Measurements from ENCODE around the gene SERPINB6. TPM values are rescaled to one million over a fixed set of nuclear protein-coding genes. Genes with fewer than 3 reads are reported as not detected.
A peak's percentile ranks its signal among the peaks of the same experiment; 100 is the strongest.

The SERPINB6 gene
- total and polyA plus RNA-seq, 9 of the 15 experiments (the other 6 are each of a cell fraction or from before 2014, with no cell fraction given) = 86.6 to 211 (median 143) TPM

DNA sequence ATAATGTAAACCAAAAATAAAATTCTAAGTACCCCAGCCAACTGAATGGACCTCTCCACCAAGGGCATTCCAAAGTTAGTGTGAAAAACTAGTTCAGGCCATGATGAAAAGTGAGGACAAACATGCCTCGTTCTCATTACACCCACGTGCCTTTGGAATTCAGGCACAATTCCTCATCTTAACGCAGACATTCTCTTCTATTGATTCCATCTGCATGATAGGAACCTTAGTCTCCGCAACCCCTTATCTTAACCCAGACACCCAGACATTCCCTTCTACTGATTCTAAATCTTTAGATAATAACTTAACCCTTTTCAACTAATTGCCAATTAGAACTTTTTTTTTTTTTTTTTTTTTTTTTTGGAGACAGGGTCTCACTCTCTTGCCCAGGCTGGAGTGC lies 7.6 kb upstream of the SERPINB6 start (continued):
- TF ChIP-seq, protein P1, sequence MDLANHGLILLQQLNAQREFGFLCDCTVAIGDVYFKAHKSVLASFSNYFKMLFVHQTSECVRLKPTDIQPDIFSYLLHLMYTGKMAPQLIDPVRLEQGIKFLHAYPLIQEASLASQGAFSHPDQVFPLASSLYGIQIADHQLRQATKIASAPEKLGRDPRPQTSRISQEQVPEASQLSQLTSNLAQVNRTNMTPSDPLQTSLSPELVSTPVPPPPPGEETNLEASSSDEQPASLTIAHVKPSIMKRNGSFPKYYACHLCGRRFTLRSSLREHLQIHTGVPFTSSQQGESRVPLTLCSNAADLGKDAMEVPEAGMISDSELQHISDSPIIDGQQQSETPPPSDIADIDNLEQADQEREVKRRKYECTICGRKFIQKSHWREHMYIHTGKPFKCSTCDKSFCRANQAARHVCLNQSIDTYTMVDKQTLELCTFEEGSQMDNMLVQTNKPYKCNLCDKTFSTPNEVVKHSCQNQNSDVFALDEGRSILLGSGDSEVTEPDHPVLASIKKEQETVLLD (IDR thresholded peaks at IDR 0.05) = 0 out of 2 replicates have a peak, but pooled peaks have one; percentile 41
- no peak for TF ChIP-seq HMG20B (CRISPR knock-in tag; IDR thresholded peaks at IDR 0.05)
- TF ChIP-seq, protein P2, sequence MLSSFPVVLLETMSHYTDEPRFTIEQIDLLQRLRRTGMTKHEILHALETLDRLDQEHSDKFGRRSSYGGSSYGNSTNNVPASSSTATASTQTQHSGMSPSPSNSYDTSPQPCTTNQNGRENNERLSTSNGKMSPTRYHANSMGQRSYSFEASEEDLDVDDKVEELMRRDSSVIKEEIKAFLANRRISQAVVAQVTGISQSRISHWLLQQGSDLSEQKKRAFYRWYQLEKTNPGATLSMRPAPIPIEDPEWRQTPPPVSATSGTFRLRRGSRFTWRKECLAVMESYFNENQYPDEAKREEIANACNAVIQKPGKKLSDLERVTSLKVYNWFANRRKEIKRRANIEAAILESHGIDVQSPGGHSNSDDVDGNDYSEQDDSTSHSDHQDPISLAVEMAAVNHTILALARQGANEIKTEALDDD (IDR thresholded peaks at IDR 0.05) = peak; percentile 66; the same call in 1 of the 2 replicates
- no peak for TF ChIP-seq ZNF561 (CRISPR knock-in tag; conservative IDR thresholded peaks at IDR 0.05)
- TF ChIP-seq, protein P3, sequence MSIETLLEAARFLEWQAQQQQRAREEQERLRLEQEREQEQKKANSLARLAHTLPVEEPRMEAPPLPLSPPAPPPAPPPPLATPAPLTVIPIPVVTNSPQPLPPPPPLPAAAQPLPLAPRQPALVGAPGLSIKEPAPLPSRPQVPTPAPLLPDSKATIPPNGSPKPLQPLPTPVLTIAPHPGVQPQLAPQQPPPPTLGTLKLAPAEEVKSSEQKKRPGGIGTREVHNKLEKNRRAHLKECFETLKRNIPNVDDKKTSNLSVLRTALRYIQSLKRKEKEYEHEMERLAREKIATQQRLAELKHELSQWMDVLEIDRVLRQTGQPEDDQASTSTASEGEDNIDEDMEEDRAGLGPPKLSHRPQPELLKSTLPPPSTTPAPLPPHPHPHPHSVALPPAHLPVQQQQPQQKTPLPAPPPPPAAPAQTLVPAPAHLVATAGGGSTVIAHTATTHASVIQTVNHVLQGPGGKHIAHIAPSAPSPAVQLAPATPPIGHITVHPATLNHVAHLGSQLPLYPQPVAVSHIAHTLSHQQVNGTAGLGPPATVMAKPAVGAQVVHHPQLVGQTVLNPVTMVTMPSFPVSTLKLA (conservative IDR thresholded peaks at IDR 0.05) = no peak
- TF ChIP-seq CBFA2T2 (conservative IDR thresholded peaks at IDR 0.05) = 0 out of 2 replicates have a peak, but pooled peaks have one; percentile 15
- peak; percentile 52 for TF ChIP-seq CXXC5 (CRISPR knock-in tag; IDR thresholded peaks at IDR 0.05)
- TF ChIP-seq CBFB (CRISPR knock-in tag; IDR thresholded peaks at IDR 0.05) = no peak
- TF ChIP-seq TAL1 (IDR thresholded peaks at IDR 0.05) = no peak
- TF ChIP-seq, protein P4, sequence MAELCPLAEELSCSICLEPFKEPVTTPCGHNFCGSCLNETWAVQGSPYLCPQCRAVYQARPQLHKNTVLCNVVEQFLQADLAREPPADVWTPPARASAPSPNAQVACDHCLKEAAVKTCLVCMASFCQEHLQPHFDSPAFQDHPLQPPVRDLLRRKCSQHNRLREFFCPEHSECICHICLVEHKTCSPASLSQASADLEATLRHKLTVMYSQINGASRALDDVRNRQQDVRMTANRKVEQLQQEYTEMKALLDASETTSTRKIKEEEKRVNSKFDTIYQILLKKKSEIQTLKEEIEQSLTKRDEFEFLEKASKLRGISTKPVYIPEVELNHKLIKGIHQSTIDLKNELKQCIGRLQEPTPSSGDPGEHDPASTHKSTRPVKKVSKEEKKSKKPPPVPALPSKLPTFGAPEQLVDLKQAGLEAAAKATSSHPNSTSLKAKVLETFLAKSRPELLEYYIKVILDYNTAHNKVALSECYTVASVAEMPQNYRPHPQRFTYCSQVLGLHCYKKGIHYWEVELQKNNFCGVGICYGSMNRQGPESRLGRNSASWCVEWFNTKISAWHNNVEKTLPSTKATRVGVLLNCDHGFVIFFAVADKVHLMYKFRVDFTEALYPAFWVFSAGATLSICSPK (IDR thresholded peaks at IDR 0.05; ENCODE audit: borderline replicate concordance) = no peak
- no peak for TF ChIP-seq TAF1 (IDR thresholded peaks at IDR 0.05; ENCODE audit: control insufficient read depth, extremely low read depth, insufficient read depth, low read length, severe bottlenecking)
- no peak for TF ChIP-seq STAT5B (CRISPR knock-in tag; IDR thresholded peaks at IDR 0.05)
- TF ChIP-seq SNIP1 (IDR thresholded peaks at IDR 0.05; ENCODE audit: low read depth) = no peak
- TF ChIP-seq TAF15 (IDR thresholded peaks at IDR 0.05; ENCODE audit: low read depth, low read length) = no peak
- TF ChIP-seq RAD51 (IDR thresholded peaks at IDR 0.05; ENCODE audit: borderline replicate concordance, low read depth) = no peak
- peak; percentile 96 for TF ChIP-seq L3MBTL2 (IDR thresholded peaks at IDR 0.05)
- TF ChIP-seq, protein P5, sequence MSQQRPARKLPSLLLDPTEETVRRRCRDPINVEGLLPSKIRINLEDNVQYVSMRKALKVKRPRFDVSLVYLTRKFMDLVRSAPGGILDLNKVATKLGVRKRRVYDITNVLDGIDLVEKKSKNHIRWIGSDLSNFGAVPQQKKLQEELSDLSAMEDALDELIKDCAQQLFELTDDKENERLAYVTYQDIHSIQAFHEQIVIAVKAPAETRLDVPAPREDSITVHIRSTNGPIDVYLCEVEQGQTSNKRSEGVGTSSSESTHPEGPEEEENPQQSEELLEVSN (IDR thresholded peaks at IDR 0.05; ENCODE audit: borderline replicate concordance in 1 of 2, extremely low read depth in 1 of 2, insufficient read depth in 1 of 2, insufficient read length in 1 of 2, low read depth in 1 of 2, low read length in 1 of 2, poor library complexity in 1 of 2, severe bottlenecking in 1 of 2) = peak; percentile 43 to 63
- TF ChIP-seq ZNF699 (CRISPR knock-in tag; IDR thresholded peaks at IDR 0.05; ENCODE audit: insufficient replicate concordance) = no peak
- TF ChIP-seq ZNF253 (CRISPR knock-in tag; conservative IDR thresholded peaks at IDR 0.05) = no peak
- peak; percentile 51 for TF ChIP-seq TEAD4 (IDR thresholded peaks at IDR 0.05; ENCODE audit: low read length)
- TF ChIP-seq TEAD4 (CRISPR knock-in tag; IDR thresholded peaks at IDR 0.05; ENCODE audit: borderline replicate concordance) = no peak
- no peak for TF ChIP-seq ATF7 (IDR thresholded peaks at IDR 0.05)
- peak; percentile 40; the same call in 1 of the 2 replicates for TF ChIP-seq ARID1B (IDR thresholded peaks at IDR 0.05)

Measured in K562 (cell line).